Calu3 (cell line): ENCODE measurements around the gene KSR2. TPM values are rescaled to one million over a fixed set of nuclear protein-coding genes. Genes with fewer than 3 reads are reported as not detected.

Source experiments
- BruUV-seq: library from RNA; stranded (reverse); fragments of 400-500 nt; replicated peaks from 2 replicates; lab custom pipeline; 2021; lab: Mats Ljungman, UMichigan
- CTCF ChIA-PET: fragments of 300-600 bp; sonication (Branson Sonifier 250); formaldehyde crosslinking; loops from one replicate; lab custom pipeline; 2022; ENCODE audit warnings: antibody characterized with exemption; lab: Charles Lee
- DNase-seq: peaks from one replicate; pipeline ENCODE4 v3.0.0; 2022
- H3K27ac Mint-ChIP-seq: one replicate; pipeline ENCODE4 v1.8.0; 2022; ENCODE audit warnings: mixed read lengths; ENCODE audit not compliant: unreplicated experiment
- H3K27me3 Mint-ChIP-seq: one replicate; pipeline ENCODE4 v1.8.0; 2022; ENCODE audit warnings: mixed read lengths; ENCODE audit not compliant: unreplicated experiment
- H3K36me3 Mint-ChIP-seq: one replicate; pipeline ENCODE4 v1.8.0; 2022; ENCODE audit warnings: mild to moderate bottlenecking, moderate library complexity, mixed read lengths; ENCODE audit not compliant: insufficient read depth, unreplicated experiment
- H3K4me1 Mint-ChIP-seq: one replicate; pipeline ENCODE4 v1.8.0; 2022; ENCODE audit warnings: mild to moderate bottlenecking, low read depth, mixed read lengths; ENCODE audit not compliant: unreplicated experiment
- H3K4me3 Mint-ChIP-seq: one replicate; pipeline ENCODE4 v1.8.0; 2022; ENCODE audit warnings: mild to moderate bottlenecking, low read depth, moderate library complexity, mixed read lengths; ENCODE audit not compliant: unreplicated experiment
- H3K9me3 Mint-ChIP-seq: one replicate; pipeline ENCODE4 v1.8.0; 2022; ENCODE audit warnings: low read depth, mixed read lengths; ENCODE audit not compliant: unreplicated experiment
- CTCF ChIP-seq: fragments of 200-600 bp; IDR thresholded peaks from one replicate; pipeline ENCODE4 v1.8.0; 2022; ENCODE audit warnings: antibody characterized with exemption; ENCODE audit not compliant: unreplicated experiment
- intact Hi-C: fragments of 100-400 bp; cut with micrococcal nuclease; formaldehyde crosslinking; loops from one replicate; pipeline ENCODE4 v1.10.0; 2022; ENCODE audit not compliant: unreplicated experiment
- total RNA-seq: library from RNA; stranded (reverse); gene quantifications from 2 replicates; pipeline ENCODE4 v1.2.3, GENCODE V29; 2022

Gene KSR2
- total RNA-seq, 1 experiment from 2014 or later = 1.9 TPM

DNA sequence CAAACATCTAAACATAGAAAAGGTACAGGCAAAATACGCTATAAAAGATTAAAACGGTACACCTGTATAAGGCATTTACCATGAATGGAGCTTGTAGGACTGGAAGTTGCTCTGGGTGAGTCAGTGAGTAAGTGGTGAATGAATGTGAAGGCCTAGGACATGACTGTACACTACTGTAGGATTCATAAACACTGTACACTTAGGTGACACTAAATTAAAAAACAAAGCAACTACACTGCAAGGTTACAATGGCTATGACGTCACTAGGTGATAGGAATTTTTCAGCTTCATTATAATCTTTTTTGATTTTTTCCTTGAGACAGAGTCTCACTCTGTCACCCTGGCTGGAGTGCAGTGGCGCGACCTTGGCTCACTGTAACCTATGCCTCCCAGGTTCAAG lies 269.2 kb downstream of the KSR2 start:
- CTCF ChIA-PET = no interaction called here
- no peak for TF ChIP-seq CTCF
- Mint-ChIP-seq H3K4me3 (no peak overlapping the region), H3K36me3 (no peaks in the 10 kb centered on the region), H3K9me3 (no peaks in the 10 kb centered on the region), H3K27me3 (peaks cover 38% of the 10 kb centered on the region), H3K27ac (no peak overlapping the region), H3K4me1 (no peaks in the 10 kb centered on the region)
- DNase-seq = no peak
- BruUV-seq = no TSS peak
- intact Hi-C loops = no loop called here

- Mint-ChIP-seq H3K9me3 (peaks cover 3% of the 10 kb centered on the region), H3K27ac (no peak overlapping the region), H3K4me1 (no peaks in the 10 kb centered on the region), H3K4me3 (no peak overlapping the region), H3K36me3 (no peaks in the 10 kb centered on the region), H3K27me3 (peaks cover 38% of the 10 kb centered on the region)
- intact Hi-C loops = no loop called here
- CTCF ChIA-PET = no interaction called here
- no peak for DNase-seq
- no TSS peak for BruUV-seq
- TF ChIP-seq CTCF = no peak
These were observed 269.7 kb downstream of the KSR2 start for GRCh38 chr12:117699118-117699517.

- CTCF ChIA-PET = interaction anchor here (0.6 to 1.2 kb wide), 3 partner anchors 9 to 297 kb away, joined by 3 read pairs; no protein-coding TSS in a partner anchor
- no peak for DNase-seq
- Mint-ChIP-seq H3K36me3 (no peaks in the 10 kb centered on the region), H3K27ac (no peak overlapping the region), H3K4me3 (no peak overlapping the region), H3K9me3 (peaks cover 5% of the 10 kb centered on the region), H3K4me1 (no peaks in the 10 kb centered on the region), H3K27me3 (peaks cover 16% of the 10 kb centered on the region)
- TF ChIP-seq CTCF = no peak
- intact Hi-C loops = no loop called here
- no TSS peak for BruUV-seq
These were observed 272.8 kb downstream of the KSR2 start for GRCh38 chr12:117695956-117696355.

GRCh38 chr12:117692512-117692911 lies 276.3 kb downstream of the KSR2 start:
- no peak for TF ChIP-seq CTCF
- CTCF ChIA-PET = no interaction called here
- Mint-ChIP-seq H3K27me3 (no peaks in the 10 kb centered on the region), H3K9me3 (peaks cover 5% of the 10 kb centered on the region), H3K27ac (no peak overlapping the region), H3K36me3 (no peaks in the 10 kb centered on the region), H3K4me3 (no peak overlapping the region), H3K4me1 (no peaks in the 10 kb centered on the region)
- no TSS peak for BruUV-seq
- intact Hi-C loops = no loop called here
- DNase-seq = no peak
